GM19397 (cell line): Measurements from ENCODE around the gene DAP3.
A peak's percentile ranks its signal among the peaks of the same experiment; 100 is the strongest.
"Not testable (repeated sequence)": the region's sequence is repeated elsewhere in the genome, so short reads cannot be mapped to it uniquely, and the experiment has no call there.

Experiments used
- ATAC-seq: cut with Tn5 transposase; IDR thresholded peaks from one replicate; pipeline ENCODE4 v1.9.1; 2021; ENCODE audit warnings: mild to moderate bottlenecking, moderate library complexity; ENCODE audit not compliant: unreplicated experiment

Gene DAP3

GRCh38 chr1:155681776-155682175 is 7.1 kb upstream of the DAP3 start:
- ATAC-seq: no peak

GRCh38 chr1:155687705-155688323 is 1.1 kb upstream of the DAP3 start:
- ATAC-seq: peak; percentile 4

GRCh38 chr1:155688324-155689080 is 389 bp upstream of the DAP3 start, which contains the start of gene YY1AP1:
TSS of gene YY1AP1 (minus strand) at chr1:155688774. CDS start at chr1:155680436, 8,338 bp downstream.
- ATAC-seq: peak; percentile 80

- no peak for ATAC-seq
Measured at GRCh38 chr1:155691992-155692528, 3.2 kb downstream of the DAP3 start.

- no peak for ATAC-seq
Measured at GRCh38 chr1:155694167-155694566, 5.3 kb downstream of the DAP3 start.

GRCh38 chr1:155695072-155695471 is 6.2 kb downstream of the DAP3 start:
- ATAC-seq: no peak

- no peak for ATAC-seq
Measured at GRCh38 chr1:155695608-155696007, 6.7 kb downstream of the DAP3 start.

GRCh38 chr1:155696524-155696923 is 7.6 kb downstream of the DAP3 start:
- no peak for ATAC-seq

GRCh38 chr1:155697046-155697445 is 8.2 kb downstream of the DAP3 start:
- no peak for ATAC-seq

GRCh38 chr1:155697616-155698015 is 8.7 kb downstream of the DAP3 start:
- ATAC-seq: not testable (repeated sequence)

- no peak for ATAC-seq
Measured at GRCh38 chr1:155698382-155699038, 9.6 kb downstream of the DAP3 start.

GRCh38 chr1:155699062-155699461 is 10.2 kb downstream of the DAP3 start:
- not testable (repeated sequence) for ATAC-seq

GRCh38 chr1:155701675-155702074 is 12.8 kb downstream of the DAP3 start:
- not testable (repeated sequence) for ATAC-seq

- ATAC-seq: no peak
Measured at GRCh38 chr1:155703216-155703615, 14.3 kb downstream of the DAP3 start.

GRCh38 chr1:155704414-155704813 is 15.5 kb downstream of the DAP3 start:
- ATAC-seq: not testable (repeated sequence)

- no peak for ATAC-seq
Measured at GRCh38 chr1:155706139-155706538, 17.2 kb downstream of the DAP3 start.

GRCh38 chr1:155709391-155709790 is 20.5 kb downstream of the DAP3 start:
- no peak for ATAC-seq

GRCh38 chr1:155711457-155711856 is 22.6 kb downstream of the DAP3 start:
- ATAC-seq: not testable (repeated sequence)

GRCh38 chr1:155712636-155713035 is 23.7 kb downstream of the DAP3 start:
- ATAC-seq: not testable (repeated sequence)

- no peak for ATAC-seq
Measured at GRCh38 chr1:155713075-155713474, 24.2 kb downstream of the DAP3 start.

- ATAC-seq: not testable (repeated sequence)
Measured at GRCh38 chr1:155715056-155715455, 26.2 kb downstream of the DAP3 start.
